ENCODE measurements around the gene WDR45B.

The WDR45B gene

GRCh38 chr17:82608816-82609215 is 39.4 kb downstream of the WDR45B start:
- H3K27me3 ChIP-seq (ENCODE audit: control insufficient read depth, low read length), result no peaks in the 10 kb centered on the region
- no peaks in the 10 kb centered on the region for H4K20me1 ChIP-seq (ENCODE audit: control insufficient read depth, insufficient read depth, low read depth, low read length)
- H3K36me3 ChIP-seq (ENCODE audit: control insufficient read depth, low read length), result peaks cover 37% of the 10 kb centered on the region
- no peak overlapping the region for H3K4me3 ChIP-seq (ENCODE audit: low read length)
- TF ChIP-seq EZH2phosphoT487 (IDR thresholded peaks at IDR 0.05; ENCODE audit: borderline replicate concordance, low read length) (no peak), CTCF (IDR thresholded peaks at IDR 0.05; ENCODE audit: low read depth, low read length, poor library complexity, severe bottlenecking) (no peak)
- H3K4me2 ChIP-seq (ENCODE audit: low read length), result no peak overlapping the region
- H3K9me2 ChIP-seq (replicated peaks; ENCODE audit: control insufficient read depth, low read length), result no peaks in the 10 kb centered on the region
- H3K27ac ChIP-seq (ENCODE audit: low read depth, low read length), result no peak overlapping the region
- peaks cover 7% of the 10 kb centered on the region for H3F3A ChIP-seq (ENCODE audit: control insufficient read depth, insufficient read depth)
- H3K79me2 ChIP-seq (ENCODE audit: control insufficient read depth, low read length), result no peaks in the 10 kb centered on the region
- no peaks in the 10 kb centered on the region for H3K9me3 ChIP-seq (ENCODE audit: control insufficient read depth, insufficient read depth, low read length)
- H3K4me1 ChIP-seq (ENCODE audit: control insufficient read depth, low read length), result peaks cover 6% of the 10 kb centered on the region; the same call in 1 of the 2 replicates

- H3K4me2 ChIP-seq (ENCODE audit: low read length), result no peak overlapping the region
- H3K9me3 ChIP-seq (ENCODE audit: control insufficient read depth, insufficient read depth, low read length), result no peaks in the 10 kb centered on the region
- TF ChIP-seq CTCF (IDR thresholded peaks at IDR 0.05; ENCODE audit: low read depth, low read length, poor library complexity, severe bottlenecking) (no peak), EZH2phosphoT487 (IDR thresholded peaks at IDR 0.05; ENCODE audit: borderline replicate concordance, low read length) (no peak)
- H3K4me1 ChIP-seq (ENCODE audit: control insufficient read depth, low read length), result no peaks in the 10 kb centered on the region
- H3K79me2 ChIP-seq (ENCODE audit: control insufficient read depth, low read length), result peaks cover 6% of the 10 kb centered on the region
- H3F3A ChIP-seq (ENCODE audit: control insufficient read depth, insufficient read depth), result peaks cover 9% of the 10 kb centered on the region
- H3K27me3 ChIP-seq (ENCODE audit: control insufficient read depth, low read length), result no peaks in the 10 kb centered on the region
- no peak overlapping the region for H3K4me3 ChIP-seq (ENCODE audit: low read length)
- H4K20me1 ChIP-seq (ENCODE audit: control insufficient read depth, insufficient read depth, low read depth, low read length), result no peaks in the 10 kb centered on the region; the same call in 1 of the 2 replicates
- H3K27ac ChIP-seq (ENCODE audit: low read depth, low read length), result no peak overlapping the region
- H3K9me2 ChIP-seq (replicated peaks; ENCODE audit: control insufficient read depth, low read length), result no peaks in the 10 kb centered on the region
- peaks cover 61% of the 10 kb centered on the region for H3K36me3 ChIP-seq (ENCODE audit: control insufficient read depth, low read length)
Observed at GRCh38 chr17:82605939-82606600, 42.2 kb downstream of the WDR45B start.

GRCh38 chr17:82604532-82604931 is 43.7 kb downstream of the WDR45B start:
- peaks cover 70% of the 10 kb centered on the region for H3K36me3 ChIP-seq (ENCODE audit: control insufficient read depth, low read length)
- H3K27me3 ChIP-seq (ENCODE audit: control insufficient read depth, low read length), result no peaks in the 10 kb centered on the region
- no peaks in the 10 kb centered on the region for H3K9me3 ChIP-seq (ENCODE audit: control insufficient read depth, insufficient read depth, low read length)
- no peaks in the 10 kb centered on the region for H3K4me1 ChIP-seq (ENCODE audit: control insufficient read depth, low read length)
- H3K4me2 ChIP-seq (ENCODE audit: low read length), result no peak overlapping the region
- peaks cover 9% of the 10 kb centered on the region for H3K79me2 ChIP-seq (ENCODE audit: control insufficient read depth, low read length)
- peaks cover 6% of the 10 kb centered on the region; the same call in 1 of the 2 replicates for H4K20me1 ChIP-seq (ENCODE audit: control insufficient read depth, insufficient read depth, low read depth, low read length)
- peaks cover 7% of the 10 kb centered on the region for H3F3A ChIP-seq (ENCODE audit: control insufficient read depth, insufficient read depth)
- no peak overlapping the region for H3K27ac ChIP-seq (ENCODE audit: low read depth, low read length)
- no peaks in the 10 kb centered on the region for H3K9me2 ChIP-seq (replicated peaks; ENCODE audit: control insufficient read depth, low read length)
- no peak overlapping the region for H3K4me3 ChIP-seq (ENCODE audit: low read length)
- TF ChIP-seq EZH2phosphoT487 (IDR thresholded peaks at IDR 0.05; ENCODE audit: borderline replicate concordance, low read length), result no peak
- TF ChIP-seq CTCF (IDR thresholded peaks at IDR 0.05; ENCODE audit: low read depth, low read length, poor library complexity, severe bottlenecking), result no peak

All from DOHH2 (cell line).